ENCODE results near the gene GATAD2A. TPM values are rescaled to one million over a fixed set of nuclear protein-coding genes. Genes with fewer than 3 reads are reported as not detected.
"Not testable (repeated sequence)": the region's sequence is repeated elsewhere in the genome, so short reads cannot be mapped to it uniquely, and the experiment has no call there.

GATAD2A gene
- total RNA-seq, 1 experiment from 2014 or later: 39.0 TPM

DNA sequence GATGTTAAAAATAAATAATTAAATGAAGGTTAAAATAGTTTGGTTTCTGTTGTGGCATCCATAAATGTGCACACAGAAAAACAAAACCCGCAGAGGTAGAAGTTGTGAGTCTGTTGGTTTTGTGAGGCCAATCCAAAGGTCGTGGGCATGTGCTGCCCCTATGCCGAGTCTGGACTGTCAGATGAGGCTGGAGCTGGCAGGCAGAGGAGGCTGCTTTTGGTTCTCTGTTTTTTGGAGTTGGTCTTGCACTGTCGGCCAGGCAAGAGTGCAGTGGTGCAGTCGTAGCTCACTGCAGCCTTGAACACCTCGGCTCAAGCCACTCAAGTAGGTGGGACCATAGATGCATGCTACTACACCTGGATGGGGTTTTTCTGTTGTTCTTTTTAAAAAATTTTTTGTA is 66.2 kb downstream of the GATAD2A start:
- in situ Hi-C loops (cut with HindIII; ENCODE audit: low pct_unique_long_range_greater_than_20kb, low sequenced_read_pairs): no loop called here

DNA sequence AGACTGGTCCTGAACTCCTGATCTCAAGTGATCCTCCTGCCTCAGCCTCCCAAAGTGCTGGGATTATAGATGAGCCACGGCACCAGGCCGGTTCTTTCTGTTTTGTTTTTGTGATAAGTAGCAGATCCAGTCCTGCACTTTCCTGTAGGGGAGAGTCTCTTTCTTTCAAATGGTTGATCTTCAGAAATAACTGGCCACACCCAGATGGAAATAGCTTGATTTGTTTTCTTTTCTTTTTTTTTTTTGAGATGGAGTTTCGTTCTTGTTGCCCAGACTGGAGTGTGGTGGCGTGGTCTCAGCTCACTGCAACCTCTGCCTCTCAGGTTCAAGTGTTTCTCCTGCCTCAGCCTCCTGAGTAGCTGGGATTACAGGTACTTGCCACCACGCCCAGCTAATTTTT is 66.6 kb downstream of the GATAD2A start:
- DNase-seq (ENCODE audit: low read depth, low spot score); in situ Hi-C loops (cut with HindIII; ENCODE audit: low pct_unique_long_range_greater_than_20kb, low sequenced_read_pairs): not testable (repeated sequence)

More for the DNA sequence above, 66.2 kb downstream of the GATAD2A start:
- DNase-seq (ENCODE audit: low read depth, low spot score): no peak

DNA sequence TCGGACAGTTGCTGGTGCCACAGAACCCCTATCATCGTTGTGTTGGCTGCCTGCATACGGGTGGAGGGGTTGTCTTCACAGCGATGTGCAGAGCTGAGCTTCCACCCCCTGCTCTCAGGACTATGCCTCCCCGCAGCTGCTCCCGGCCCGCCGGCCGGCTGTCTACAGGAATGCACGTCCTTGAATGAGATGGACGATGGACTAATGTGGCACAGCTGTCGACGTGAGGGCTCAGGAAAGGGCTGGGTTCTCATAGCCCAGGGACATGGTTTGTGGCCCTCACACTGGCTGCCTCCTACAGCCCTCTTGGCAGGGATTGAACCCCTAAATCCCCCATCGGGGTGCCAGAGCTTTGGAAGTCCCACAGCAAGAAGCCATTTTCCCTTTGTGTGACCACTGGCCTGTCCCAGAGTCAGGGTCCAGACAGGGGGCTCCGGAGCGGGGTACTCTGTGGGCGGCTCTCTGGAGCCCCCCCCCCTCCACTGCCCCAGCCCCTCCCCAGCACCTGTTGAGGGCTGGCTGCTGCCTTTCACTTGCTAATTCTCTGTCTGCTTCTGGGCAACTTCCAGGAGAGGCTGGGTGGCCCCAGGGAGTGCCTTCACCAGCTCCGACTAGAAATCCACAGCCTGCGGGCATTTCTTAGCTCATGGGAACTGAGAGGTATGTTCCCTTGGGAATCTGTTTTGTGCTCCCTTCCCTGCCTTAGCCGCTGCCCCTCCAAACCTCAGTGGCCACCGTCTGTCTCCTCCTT is 69.7 kb downstream of the GATAD2A start:
- DNase-seq (ENCODE audit: low read depth, low spot score): no peak
- in situ Hi-C loops (cut with HindIII; ENCODE audit: low pct_unique_long_range_greater_than_20kb, low sequenced_read_pairs): no loop called here

DNA sequence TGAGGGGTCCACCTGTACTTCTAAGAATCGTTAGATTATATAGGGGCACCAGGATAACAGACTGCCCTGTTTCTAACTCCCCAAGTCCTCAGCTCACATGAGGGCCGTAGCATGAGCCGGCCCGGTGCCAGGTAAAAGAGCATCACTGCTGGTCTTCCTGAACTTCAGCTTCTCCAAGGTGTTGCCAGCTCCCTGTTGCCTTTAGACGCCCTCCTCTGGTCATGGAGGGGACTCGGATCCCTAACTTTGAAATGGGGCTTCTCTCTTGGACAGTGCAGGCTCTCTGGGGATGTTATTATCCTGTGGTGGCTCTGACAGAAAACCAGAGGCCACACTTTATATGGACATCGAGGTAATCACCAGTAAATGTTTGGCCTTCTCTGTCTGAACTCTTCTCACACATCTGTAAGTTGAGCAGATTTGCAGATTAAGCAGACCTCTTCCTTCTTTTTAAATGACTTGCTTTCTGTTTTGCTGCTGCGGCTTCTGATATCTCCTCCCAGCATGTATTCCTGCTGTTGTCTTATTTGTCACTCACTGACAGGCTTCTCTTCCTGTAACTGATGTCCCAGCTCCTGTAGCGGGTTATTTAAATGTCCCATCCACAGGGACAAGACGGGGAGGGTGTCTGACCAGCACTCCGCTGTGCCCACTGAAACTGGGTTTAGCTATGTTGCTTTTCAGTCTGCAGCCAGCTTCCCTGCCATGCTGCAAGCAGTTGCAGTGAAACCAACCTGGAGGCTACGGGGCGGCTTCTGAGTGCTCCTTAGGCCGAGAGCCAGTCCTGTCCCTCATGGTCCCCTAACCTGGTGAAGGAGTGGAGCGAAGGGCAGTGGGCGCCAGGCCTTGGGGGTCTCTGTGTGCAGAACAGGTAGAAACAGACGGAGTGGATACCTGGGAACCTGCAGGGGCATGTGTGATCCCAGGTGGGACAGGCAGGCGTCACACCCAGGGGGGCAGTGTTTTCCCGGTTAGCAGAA is 70.7 kb downstream of the GATAD2A start:
- in situ Hi-C loops (cut with HindIII; ENCODE audit: low pct_unique_long_range_greater_than_20kb, low sequenced_read_pairs): no loop called here
- peak; percentile 43 for DNase-seq (ENCODE audit: low read depth, low spot score)

GRCh38 chr19:19477705-19478383 is 72.4 kb downstream of the GATAD2A start:
- in situ Hi-C loops (cut with HindIII; ENCODE audit: low pct_unique_long_range_greater_than_20kb, low sequenced_read_pairs): no loop called here

GRCh38 chr19:19480688-19481087 is 75.2 kb downstream of the GATAD2A start:
- no peak for DNase-seq (ENCODE audit: low read depth, low spot score)
- in situ Hi-C loops (cut with HindIII; ENCODE audit: low pct_unique_long_range_greater_than_20kb, low sequenced_read_pairs): no loop called here

More at GRCh38 chr19:19477705-19478383, 72.4 kb downstream of the GATAD2A start:
- DNase-seq (ENCODE audit: low read depth, low spot score): no peak

DNA sequence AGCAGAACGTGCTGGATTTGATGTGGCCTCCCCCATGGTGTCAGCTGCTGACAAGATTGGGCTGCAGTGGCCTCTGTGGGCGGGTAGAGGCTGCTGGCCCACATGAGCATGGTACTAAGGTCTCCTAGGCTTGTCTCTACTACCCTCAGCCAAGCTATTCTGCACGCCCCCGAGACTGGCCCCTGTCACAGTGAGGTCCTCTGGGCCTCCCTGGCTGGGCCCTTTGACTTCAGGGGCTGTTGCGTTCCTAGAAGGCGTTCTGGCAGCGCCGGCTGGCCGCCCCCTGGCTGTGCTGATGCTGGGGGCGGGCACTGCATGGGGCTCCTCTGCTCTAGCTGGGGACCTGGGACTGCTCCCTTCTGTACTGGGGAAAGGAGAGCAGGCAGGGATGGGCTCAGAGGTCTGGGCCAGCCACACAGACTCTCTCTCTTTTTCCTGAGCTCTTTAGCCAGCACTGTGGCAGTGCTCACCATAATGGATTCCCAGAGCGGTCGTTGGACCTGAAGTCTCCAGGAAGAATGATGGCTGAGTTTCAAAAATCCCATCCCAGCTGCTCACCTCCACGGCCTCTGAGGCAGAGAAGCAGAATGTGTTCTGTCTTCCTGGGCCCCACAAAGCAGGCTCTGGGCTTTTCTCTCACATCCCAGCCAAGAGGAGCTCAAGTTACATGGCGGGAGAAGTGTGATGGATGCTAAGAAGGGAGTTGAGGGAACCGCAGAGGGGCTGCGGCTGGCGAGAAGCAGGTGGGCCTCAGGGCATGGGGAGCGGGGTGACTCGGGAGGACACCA is 77.5 kb downstream of the GATAD2A start:
- DNase-seq (ENCODE audit: low read depth, low spot score): no peak
- in situ Hi-C loops (cut with HindIII; ENCODE audit: low pct_unique_long_range_greater_than_20kb, low sequenced_read_pairs): no loop called here

- DNase-seq (ENCODE audit: low read depth, low spot score): no peak
- in situ Hi-C loops (cut with HindIII; ENCODE audit: low pct_unique_long_range_greater_than_20kb, low sequenced_read_pairs): no loop called here
Measured at GRCh38 chr19:19485161-19485997, 79.9 kb downstream of the GATAD2A start.

GRCh38 chr19:19485998-19486290 is 80.5 kb downstream of the GATAD2A start:
- in situ Hi-C loops (cut with HindIII; ENCODE audit: low pct_unique_long_range_greater_than_20kb, low sequenced_read_pairs): no loop called here
- DNase-seq (ENCODE audit: low read depth, low spot score): no peak

DNA sequence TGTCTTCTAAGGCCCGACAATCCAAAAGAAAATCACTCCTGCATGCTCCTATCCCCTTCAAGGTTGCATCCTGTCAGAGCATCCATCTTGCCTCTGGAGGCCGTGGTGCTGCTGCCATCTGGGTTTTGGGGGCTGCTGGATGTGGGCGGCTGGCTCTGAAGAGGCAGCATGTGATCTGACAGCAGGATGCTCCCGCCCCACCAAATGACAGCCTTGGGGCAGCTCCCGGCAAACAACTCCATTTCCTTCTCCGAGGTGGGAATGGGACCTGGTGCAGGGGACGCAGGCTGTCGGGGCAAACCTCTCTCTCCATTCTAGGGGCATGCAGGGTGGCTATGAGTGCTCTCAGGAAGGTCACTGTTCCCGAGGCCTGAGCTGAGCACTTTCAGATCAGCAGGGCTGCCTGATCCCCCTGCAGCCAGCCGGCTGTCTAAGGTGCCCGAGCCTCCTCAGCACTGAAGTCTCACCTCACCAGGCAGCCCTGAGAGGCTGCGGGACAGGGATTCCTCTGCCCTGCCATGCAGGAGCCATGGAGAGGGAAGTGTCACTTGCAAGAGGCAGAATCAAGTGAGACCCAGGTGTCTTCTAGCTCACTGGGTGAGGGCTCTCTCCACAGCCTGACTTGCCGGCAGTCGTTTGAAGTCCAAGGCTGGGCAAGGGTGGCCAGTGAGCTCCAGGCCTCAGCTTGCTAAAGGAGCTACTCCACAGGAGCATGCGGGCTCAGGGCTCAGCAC is 81.0 kb downstream of the GATAD2A start:
- no peak for DNase-seq (ENCODE audit: low read depth, low spot score)
- in situ Hi-C loops (cut with HindIII; ENCODE audit: low pct_unique_long_range_greater_than_20kb, low sequenced_read_pairs): no loop called here

DNA sequence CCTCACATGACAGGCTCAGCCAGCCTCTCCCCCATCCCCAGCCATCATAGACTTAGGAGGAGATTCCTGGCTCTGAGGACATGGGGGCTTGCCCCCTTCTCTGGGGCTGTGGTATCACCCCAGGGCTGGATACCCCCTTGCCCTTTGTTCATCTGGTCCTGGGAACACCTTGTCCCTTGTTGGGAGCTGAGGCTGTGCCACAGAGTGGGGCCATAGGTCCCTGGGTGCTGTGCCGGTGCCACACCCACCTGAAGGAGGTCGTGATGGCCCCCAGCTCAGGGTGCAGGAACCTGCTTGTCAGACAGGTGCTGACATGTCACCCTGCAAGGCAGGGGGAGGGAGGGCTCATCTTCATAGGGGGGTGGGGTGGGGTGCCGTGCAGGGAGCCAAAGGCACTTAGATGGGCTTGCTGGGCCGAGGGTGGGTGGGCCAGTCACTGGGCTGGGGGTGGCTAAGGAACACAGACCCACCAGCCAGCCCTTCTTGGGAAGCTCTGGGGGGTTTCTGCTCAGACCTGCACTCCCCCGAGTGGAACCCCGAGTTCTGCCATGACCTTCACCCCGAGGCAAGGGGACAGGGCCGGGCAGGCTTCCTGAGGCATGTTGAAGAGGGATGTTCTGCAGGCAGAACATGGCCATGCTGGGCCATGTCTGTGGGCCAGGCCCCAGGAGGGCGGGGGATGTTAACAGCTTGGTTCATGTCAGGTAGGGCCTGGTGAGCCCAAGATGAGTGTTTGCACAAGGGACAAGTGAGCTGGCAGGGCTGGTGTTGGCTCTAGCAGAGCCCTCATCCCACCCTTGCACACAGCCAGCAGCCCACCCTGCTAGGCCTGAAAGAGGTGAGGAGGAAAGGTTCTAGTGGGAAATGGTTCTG is 81.8 kb downstream of the GATAD2A start:
- in situ Hi-C loops (cut with HindIII; ENCODE audit: low pct_unique_long_range_greater_than_20kb, low sequenced_read_pairs): no loop called here

GRCh38 chr19:19487950-19488874 is 82.7 kb downstream of the GATAD2A start:
- no peak for DNase-seq (ENCODE audit: low read depth, low spot score)
- in situ Hi-C loops (cut with HindIII; ENCODE audit: low pct_unique_long_range_greater_than_20kb, low sequenced_read_pairs): no loop called here

More for the DNA sequence above, 81.8 kb downstream of the GATAD2A start:
- no peak for DNase-seq (ENCODE audit: low read depth, low spot score)

DNA sequence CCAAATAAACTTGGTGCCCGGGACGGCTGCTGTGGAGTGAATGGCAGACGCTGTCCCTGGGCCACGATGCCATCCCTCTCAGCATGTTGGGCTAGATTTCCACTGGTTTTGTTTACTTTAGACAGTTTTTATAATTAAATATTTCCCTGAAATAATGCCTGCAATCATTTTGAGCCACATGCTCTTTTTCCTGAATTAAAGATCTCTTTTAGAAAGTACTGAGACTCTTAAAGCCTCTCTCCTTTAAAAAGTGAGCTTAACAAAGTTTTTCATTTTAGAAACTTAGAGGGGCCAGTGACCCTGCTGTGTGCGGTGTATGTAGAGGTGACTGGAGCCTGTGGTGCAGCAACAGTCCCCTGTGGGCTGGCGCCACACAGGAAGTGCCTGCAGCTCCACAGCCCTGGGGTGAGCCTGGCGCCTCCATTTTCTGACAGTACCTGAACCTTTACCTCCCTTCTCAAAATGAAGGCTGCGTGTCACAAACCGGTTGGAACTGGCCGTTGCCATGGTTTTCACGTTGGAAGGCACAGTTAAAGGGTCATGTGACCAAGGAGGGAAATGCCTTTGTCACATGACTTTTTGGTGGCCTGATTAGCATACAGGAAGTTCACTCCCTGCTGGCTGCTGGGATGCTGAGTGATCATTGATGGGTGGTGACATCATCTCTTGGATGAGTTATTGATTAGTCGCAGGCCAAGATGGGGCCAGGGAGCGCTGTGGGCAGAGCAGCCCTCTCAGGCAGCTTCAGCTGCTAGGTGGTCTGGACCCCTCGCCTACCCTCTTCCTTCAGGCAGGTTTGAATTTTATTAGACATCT is 83.6 kb downstream of the GATAD2A start:
- in situ Hi-C loops (cut with HindIII; ENCODE audit: low pct_unique_long_range_greater_than_20kb, low sequenced_read_pairs): no loop called here
- peak; percentile 82 for DNase-seq (ENCODE audit: low read depth, low spot score)

DNA sequence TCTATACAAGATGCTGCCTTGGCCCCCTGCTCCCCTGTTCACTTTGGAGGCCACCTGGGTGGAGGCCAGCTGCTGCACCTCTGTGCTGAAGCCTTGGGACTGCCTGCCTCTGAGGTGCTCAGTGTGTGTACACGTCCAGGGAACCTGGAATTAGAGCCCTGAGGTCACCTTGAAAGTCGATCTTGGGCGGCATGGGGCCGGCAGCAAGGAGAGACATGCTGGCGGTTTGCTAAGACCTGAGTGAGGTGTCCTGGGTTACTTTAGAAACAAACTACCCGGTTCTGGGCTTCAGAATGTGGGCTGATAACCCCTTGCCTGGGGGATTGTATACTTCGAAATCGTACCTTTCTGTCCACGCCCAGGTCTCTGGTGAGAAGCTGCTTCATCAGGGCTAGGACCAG is 84.3 kb downstream of the GATAD2A start:
- in situ Hi-C loops (cut with HindIII; ENCODE audit: low pct_unique_long_range_greater_than_20kb, low sequenced_read_pairs): no loop called here

More for the DNA sequence above, 84.3 kb downstream of the GATAD2A start:
- no peak for DNase-seq (ENCODE audit: low read depth, low spot score)
